Endodermal cell (in vitro differentiated cells): ENCODE data around the gene RECK. TPM values are rescaled to one million over a fixed set of nuclear protein-coding genes. Genes with fewer than 3 reads are reported as not detected.

ENCODE experiments used
- DNase-seq: peaks from one replicate; pipeline ENCODE4 v3.0.0-alpha.2; 2017
- H3K27ac ChIP-seq: 2 replicates; pipeline ENCODE4 v1.5.1; 2013; ENCODE audit warnings: mild to moderate bottlenecking, low read depth, low read length, moderate library complexity
- H3K27me3 ChIP-seq: 2 replicates; pipeline ENCODE4 v1.6.1; 2013; ENCODE audit warnings: mild to moderate bottlenecking, low read length, moderate library complexity; ENCODE audit not compliant: insufficient read depth, control insufficient read depth, poor library complexity, severe bottlenecking
- H3K36me3 ChIP-seq: 2 replicates; pipeline ENCODE4 v1.7.0; 2013; ENCODE audit warnings: mild to moderate bottlenecking, low read length, moderate library complexity; ENCODE audit not compliant: control insufficient read depth, insufficient read depth
- H3K4me1 ChIP-seq: one replicate; pipeline ENCODE4 v1.7.0; 2013; ENCODE audit warnings: low read length; ENCODE audit not compliant: control insufficient read depth, insufficient read depth
- H3K4me3 ChIP-seq: 2 replicates; pipeline ENCODE4 v1.5.1; 2013; ENCODE audit warnings: mild to moderate bottlenecking, low read length, moderate library complexity
- H3K9ac ChIP-seq: 2 replicates; pipeline ENCODE4 v1.6.1; 2013; ENCODE audit warnings: mild to moderate bottlenecking, low read length, moderate library complexity; ENCODE audit not compliant: poor library complexity, severe bottlenecking; ENCODE audit errors: extremely low read depth
- H3K9me3 ChIP-seq: 2 replicates; pipeline ENCODE4 v1.6.1; 2013; ENCODE audit warnings: mild to moderate bottlenecking, low read length, moderate library complexity; ENCODE audit not compliant: control insufficient read depth
- H3K27ac Mint-ChIP-seq: 2 replicates; pipeline ENCODE4 v1.8.0; 2020; ENCODE audit warnings: mixed read lengths
- H3K27me3 Mint-ChIP-seq: 2 replicates; pipeline ENCODE4 v1.8.0; 2021; ENCODE audit warnings: mild to moderate bottlenecking, mixed read lengths; ENCODE audit not compliant: insufficient read depth
- H3K36me3 Mint-ChIP-seq: 2 replicates; pipeline ENCODE4 v1.8.0; 2020; ENCODE audit warnings: low read depth, mixed read lengths
- H3K4me1 Mint-ChIP-seq: 2 replicates; pipeline ENCODE4 v1.8.0; 2020; ENCODE audit warnings: mixed read lengths
- H3K4me3 Mint-ChIP-seq: 2 replicates; pipeline ENCODE4 v1.8.0; 2020; ENCODE audit warnings: mild to moderate bottlenecking, moderate library complexity, mixed read lengths
- H3K9me3 Mint-ChIP-seq: 2 replicates; pipeline ENCODE4 v1.8.0; 2020; ENCODE audit warnings: mild to moderate bottlenecking, mixed read lengths
- WGBS, 2 experiments: methylation state at CpG; one replicate each; pipeline versions ENCODE4 v1.1.5 to v1.1.7; 2013; ENCODE audit warnings: missing lambda C conversion rate in 2 of 2, mixed read lengths in 1 of 2; ENCODE audit not compliant: insufficient coverage in 1 of 2, insufficient read length in 1 of 2; 5-methylcytosine and 5-hydroxymethylcytosine counted together
- total RNA-seq, 2 donors: library from RNA; stranded (reverse); fragmentation: NEBNext Ultra II Directional in 1 of 2; extraction: Animal tissue kit (Norgen Biotek cat#: 25700) in 1 of 2; gene quantifications; 2 replicates in 1 of 2; 3 replicates in 1 of 2; pipeline ENCODE4 v1.2.1, GENCODE V29; 2021
- TF ChIP-seq, protein P1 (sequence below): fragments of 200-600 bp; sonication (generic); conservative IDR thresholded peaks from 2 replicates; pipeline ENCODE4 v1.5.0; 2021; ENCODE audit warnings: antibody characterized with exemption, mild to moderate bottlenecking

The RECK gene
- total RNA-seq, 2 donors from 2014 or later = 11.5 to 16.1 TPM

DNA sequence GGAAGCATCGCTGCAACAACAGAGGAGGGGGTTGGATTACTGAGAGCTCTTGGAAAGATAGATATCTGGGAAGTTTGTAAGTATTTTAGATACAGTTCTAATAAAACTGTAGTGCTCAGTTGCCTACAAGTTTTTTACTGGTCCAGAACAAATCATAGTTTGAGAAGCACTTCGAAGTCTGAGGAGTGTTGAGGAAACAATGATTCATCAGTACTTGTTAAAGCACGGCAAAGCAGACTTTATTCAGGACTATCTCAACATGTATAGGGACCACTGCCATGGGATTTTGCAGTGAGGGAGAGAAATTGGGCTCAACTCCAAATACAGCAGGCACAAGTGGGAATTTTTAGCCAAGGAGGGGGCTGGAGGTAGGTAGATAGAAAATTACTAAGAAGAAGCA is 25.3 kb upstream of the RECK start:
- no peaks in the 10 kb centered on the region for H3K4me1 ChIP-seq
- H3K9ac ChIP-seq = no peak overlapping the region
- peaks cover 4% of the 10 kb centered on the region for H3K4me1 Mint-ChIP-seq
- H3K27me3 Mint-ChIP-seq = peaks cover 59% of the 10 kb centered on the region
- H3K27ac Mint-ChIP-seq = no peak overlapping the region
- no peaks in the 10 kb centered on the region for H3K36me3 Mint-ChIP-seq
- DNase-seq = no peak
- H3K9me3 ChIP-seq = peaks cover 4% of the 10 kb centered on the region
- H3K36me3 ChIP-seq = no peaks in the 10 kb centered on the region
- H3K9me3 Mint-ChIP-seq = no peaks in the 10 kb centered on the region
- TF ChIP-seq, protein P1, sequence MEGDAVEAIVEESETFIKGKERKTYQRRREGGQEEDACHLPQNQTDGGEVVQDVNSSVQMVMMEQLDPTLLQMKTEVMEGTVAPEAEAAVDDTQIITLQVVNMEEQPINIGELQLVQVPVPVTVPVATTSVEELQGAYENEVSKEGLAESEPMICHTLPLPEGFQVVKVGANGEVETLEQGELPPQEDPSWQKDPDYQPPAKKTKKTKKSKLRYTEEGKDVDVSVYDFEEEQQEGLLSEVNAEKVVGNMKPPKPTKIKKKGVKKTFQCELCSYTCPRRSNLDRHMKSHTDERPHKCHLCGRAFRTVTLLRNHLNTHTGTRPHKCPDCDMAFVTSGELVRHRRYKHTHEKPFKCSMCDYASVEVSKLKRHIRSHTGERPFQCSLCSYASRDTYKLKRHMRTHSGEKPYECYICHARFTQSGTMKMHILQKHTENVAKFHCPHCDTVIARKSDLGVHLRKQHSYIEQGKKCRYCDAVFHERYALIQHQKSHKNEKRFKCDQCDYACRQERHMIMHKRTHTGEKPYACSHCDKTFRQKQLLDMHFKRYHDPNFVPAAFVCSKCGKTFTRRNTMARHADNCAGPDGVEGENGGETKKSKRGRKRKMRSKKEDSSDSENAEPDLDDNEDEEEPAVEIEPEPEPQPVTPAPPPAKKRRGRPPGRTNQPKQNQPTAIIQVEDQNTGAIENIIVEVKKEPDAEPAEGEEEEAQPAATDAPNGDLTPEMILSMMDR = no peak
- no peak overlapping the region for H3K4me3 ChIP-seq
- peaks cover 53% of the 10 kb centered on the region for H3K27me3 ChIP-seq
- no peak overlapping the region for H3K4me3 Mint-ChIP-seq
- 91 to 94% methylated on average over 3 of the region's 3 CpGs for WGBS, 2 experiments
- H3K27ac ChIP-seq = no peak overlapping the region

DNA sequence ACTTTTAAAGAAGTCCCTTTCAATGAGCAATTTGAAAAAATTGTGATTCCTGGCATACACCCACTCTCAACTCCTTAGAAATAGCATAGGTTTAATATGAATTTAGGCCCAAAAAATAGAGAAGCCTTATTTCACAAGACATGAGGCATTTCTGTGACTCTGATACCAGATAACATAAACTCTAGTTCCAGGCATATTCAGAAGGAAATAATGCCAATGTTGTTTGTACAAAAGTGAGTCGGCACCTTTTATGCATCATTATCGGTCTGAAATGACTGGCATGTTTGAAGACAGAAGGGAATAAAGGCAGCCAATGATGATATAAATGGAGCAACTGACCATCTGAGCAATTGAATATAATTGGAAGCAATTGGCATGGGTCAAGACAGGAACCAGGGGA is 19.4 kb upstream of the RECK start:
- H3K36me3 Mint-ChIP-seq = no peaks in the 10 kb centered on the region
- 90 to 100% methylated on average over 2 of the region's 2 CpGs for WGBS, 2 experiments
- H3K4me1 Mint-ChIP-seq = no peaks in the 10 kb centered on the region
- Histone ChIP-seq H3K27me3 (peaks cover 20% of the 10 kb centered on the region), H3K9ac (no peak overlapping the region), H3K4me3 (no peak overlapping the region), H3K4me1 (no peaks in the 10 kb centered on the region), H3K36me3 (no peaks in the 10 kb centered on the region), H3K9me3 (no peaks in the 10 kb centered on the region), H3K27ac (no peak overlapping the region)
- H3K9me3 Mint-ChIP-seq = no peaks in the 10 kb centered on the region
- no peak for DNase-seq
- H3K4me3 Mint-ChIP-seq = no peak overlapping the region
- peaks cover 17% of the 10 kb centered on the region for H3K27me3 Mint-ChIP-seq
- TF ChIP-seq, protein P1 = no peak
- H3K27ac Mint-ChIP-seq = no peak overlapping the region

DNA sequence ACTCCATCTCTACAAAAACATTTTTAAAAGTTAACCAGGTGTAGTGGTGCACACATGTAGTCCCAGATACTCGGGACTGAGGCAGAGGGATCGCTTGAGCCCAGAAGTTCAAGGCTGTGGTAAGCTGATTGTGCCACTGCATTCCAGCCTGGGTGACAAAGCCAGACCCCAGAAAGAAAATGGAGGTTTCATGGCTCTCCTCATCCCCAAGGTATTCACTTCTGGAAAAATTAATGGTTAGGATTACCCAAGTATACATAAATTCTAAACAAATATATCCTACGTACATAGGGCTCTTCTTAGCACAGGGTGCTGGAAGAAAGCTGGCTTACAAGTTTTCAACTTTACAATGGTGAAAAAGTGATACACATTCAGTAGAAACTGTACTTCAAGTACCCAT is 18.6 kb upstream of the RECK start:
- H3K27me3 ChIP-seq = peaks cover 12% of the 10 kb centered on the region
- DNase-seq = no peak
- 90 to 96% methylated on average over 3 of the region's 3 CpGs for WGBS, 2 experiments
- Mint-ChIP-seq H3K27ac (no peak overlapping the region), H3K27me3 (peaks cover 10% of the 10 kb centered on the region), H3K4me3 (no peak overlapping the region), H3K4me1 (no peaks in the 10 kb centered on the region), H3K9me3 (no peaks in the 10 kb centered on the region), H3K36me3 (no peaks in the 10 kb centered on the region)
- H3K36me3 ChIP-seq = no peaks in the 10 kb centered on the region
- no peak overlapping the region for H3K27ac ChIP-seq
- H3K9me3 ChIP-seq = no peaks in the 10 kb centered on the region
- H3K4me3 ChIP-seq = no peak overlapping the region
- H3K4me1 ChIP-seq = no peaks in the 10 kb centered on the region
- TF ChIP-seq, protein P1 = no peak
- H3K9ac ChIP-seq = no peak overlapping the region
